HepG2 (cell line): ENCODE data around the gene RFTN1. TPM values are rescaled to one million over a fixed set of nuclear protein-coding genes. Genes with fewer than 3 reads are reported as not detected.

Experiments
- ATAC-seq: fragments of 200-7000 bp; cut with Tn5 transposase; 3 replicates; pipeline ENCODE4 v1.9.1; 2020; ENCODE audit warnings: mild to moderate bottlenecking, moderate library complexity
- BruUV-seq: library from RNA; stranded (reverse); fragments of 400-500 nt; replicated peaks from 2 replicates; lab custom pipeline; 2021; lab: Mats Ljungman, UMichigan
- CTCF ChIA-PET: fragments of 300-600 bp; formaldehyde crosslinking; extraction: SDS; loops from one replicate; lab custom pipeline; 2021; ENCODE audit warnings: low total read pairs, inconsistent platforms, low intra/inter-chr PET ratio; lab: Yijun Ruan, JAX
- POLR2A ChIA-PET: fragments of 350-600 bp; sonication (Branson Sonifier 250); formaldehyde crosslinking; loops from one replicate; lab custom pipeline; 2020; ENCODE audit warnings: antibody characterized with exemption, inconsistent platforms; lab: Yijun Ruan, JAX
- DNase-seq: peaks from one replicate; pipeline ENCODE4 v3.0.0-alpha.2; 2015; ENCODE audit warnings: low spot score
- FAIRE-seq: peaks from 3 replicates; lab custom pipeline; 2011; peaks lifted over from hg19 to GRCh38; lab: Jason Lieb, UNC
- H2AFZ ChIP-seq: one replicate; pipeline ENCODE4 v1.6.1; 2011; ENCODE audit warnings: low read length, inconsistent platforms
- H3K27ac ChIP-seq: fragments of 300-600 bp; 3 replicates; pipeline ENCODE4 v1.8.0; 2011; ENCODE audit warnings: mixed run types, mild to moderate bottlenecking, mixed read lengths, low read length, inconsistent platforms; ENCODE audit not compliant: insufficient read depth; ENCODE audit errors: extremely low read length
- H3K27me3 ChIP-seq, 2 experiments: fragments of 200-600 bp in 1 of 2; 2 replicates in 1 of 2; 3 replicates in 1 of 2; pipeline versions ENCODE4 v1.6.0 to v1.8.0; 2011; ENCODE audit warnings: low read length in 2 of 2, mild to moderate bottlenecking in 2 of 2, moderate library complexity in 2 of 2, inconsistent platforms in 1 of 2; ENCODE audit not compliant: insufficient read depth in 2 of 2, control insufficient read depth in 1 of 2
- H3K36me3 ChIP-seq, 2 experiments: fragments of 200-600 bp in 1 of 2; replicated peaks in 1 of 2; 2 replicates in 1 of 2; 3 replicates in 1 of 2; pipeline versions ENCODE4 v1.5.1 to v1.8.0; 2011; ENCODE audit warnings: low read length in 2 of 2, inconsistent platforms in 1 of 2; ENCODE audit not compliant: insufficient read depth in 2 of 2, control insufficient read depth in 1 of 2
- H3K4me1 ChIP-seq: 2 replicates; pipeline ENCODE4 v1.5.1; 2012; ENCODE audit warnings: low read length, inconsistent platforms; ENCODE audit not compliant: insufficient read depth
- H3K4me2 ChIP-seq: 2 replicates; pipeline ENCODE4 v1.6.0; 2011; ENCODE audit warnings: low read depth, low read length, inconsistent platforms
- H3K4me3 ChIP-seq, 3 experiments: fragments of 200-600 bp in 1 of 3; sonication (generic), shearing (Covaris generic) in 1 of 3; replicated peaks in 1 of 3; 2 replicates each; pipeline ENCODE4 v1.5.1; 2011 to 2016; ENCODE audit warnings: low read length in 3 of 3, inconsistent platforms in 2 of 3, low read depth in 2 of 3, mild to moderate bottlenecking in 2 of 3, control low read depth in 1 of 3, mixed read lengths in 1 of 3; ENCODE audit not compliant: insufficient read depth in 1 of 3
- H3K79me2 ChIP-seq: one replicate; pipeline ENCODE4 v1.6.1; 2011; ENCODE audit warnings: low read length, inconsistent platforms; ENCODE audit not compliant: insufficient read depth
- H3K9ac ChIP-seq: 2 replicates; pipeline ENCODE4 v1.6.0; 2011; ENCODE audit warnings: mild to moderate bottlenecking, low read depth, low read length, inconsistent platforms; ENCODE audit not compliant: insufficient read depth
- H3K9me3 ChIP-seq: 2 replicates; pipeline ENCODE4 v1.5.1; 2012; ENCODE audit warnings: mild to moderate bottlenecking, low read length
- H4K20me1 ChIP-seq: 2 replicates; pipeline ENCODE4 v1.6.0; 2011; ENCODE audit warnings: inconsistent platforms, mild to moderate bottlenecking, low read length, moderate library complexity; ENCODE audit not compliant: insufficient read depth
- AGO1 ChIP-seq: fragments of 200-400 bp; formaldehyde crosslinking; IDR thresholded peaks from 2 replicates; pipeline ENCODE4 v1.6.1; 2017; ENCODE audit warnings: mild to moderate bottlenecking, low read depth, low read length, moderate library complexity; ENCODE audit not compliant: poor library complexity, severe bottlenecking
- ELF1 ChIP-seq: sonication (generic); formaldehyde crosslinking; IDR thresholded peaks from 2 replicates; pipeline ENCODE4 v1.4.0; 2020; ENCODE audit warnings: missing genetic modification reagents
- HDAC2 ChIP-seq: sonication (generic); formaldehyde crosslinking; IDR thresholded peaks from 2 replicates; pipeline ENCODE4 v1.4.0; 2020; ENCODE audit warnings: missing genetic modification reagents
- HOXA7 ChIP-seq: sonication (generic); formaldehyde crosslinking; IDR thresholded peaks from 2 replicates; pipeline ENCODE4 v1.8.1; 2022; ENCODE audit warnings: mild to moderate bottlenecking, missing genetic modification reagents, moderate library complexity
- MTA3 ChIP-seq: sonication (generic); formaldehyde crosslinking; IDR thresholded peaks from 2 replicates; pipeline ENCODE4 v1.4.0; 2020; ENCODE audit warnings: missing genetic modification reagents
- NONO ChIP-seq, 2 experiments: fragments of 450-650 bp in 1 of 2; sonication (generic) in 1 of 2; formaldehyde crosslinking in 1 of 2; IDR thresholded peaks in 1 of 2; conservative IDR thresholded peaks in 1 of 2; 2 replicates each; pipeline versions ENCODE4 v1.6.1 to v1.8.0; 2017 to 2022; ENCODE audit warnings: mild to moderate bottlenecking in 1 of 2, missing genetic modification reagents in 1 of 2, moderate library complexity in 1 of 2
- PHF8 ChIP-seq: sonication (generic); formaldehyde crosslinking; IDR thresholded peaks from 2 replicates; pipeline ENCODE4 v1.5.0; 2020; ENCODE audit warnings: missing genetic modification reagents
- SIN3B ChIP-seq: fragments of 150-350 bp; IDR thresholded peaks from 2 replicates; pipeline ENCODE4 v1.6.1; 2014; ENCODE audit warnings: low read length
- STAT5B ChIP-seq: sonication (generic); formaldehyde crosslinking; IDR thresholded peaks from 2 replicates; pipeline ENCODE4 v1.4.0; 2020; ENCODE audit warnings: missing genetic modification reagents
- ZBTB7A ChIP-seq: sonication (generic); formaldehyde crosslinking; IDR thresholded peaks from 2 replicates; pipeline ENCODE4 v1.8.0; 2022; ENCODE audit warnings: mild to moderate bottlenecking, missing genetic modification reagents
- ZNF12 ChIP-seq: sonication (generic); formaldehyde crosslinking; IDR thresholded peaks from 2 replicates; pipeline ENCODE4 v1.5.0; 2020; ENCODE audit warnings: missing genetic modification reagents
- ZNF280B ChIP-seq: sonication (generic); formaldehyde crosslinking; IDR thresholded peaks from 2 replicates; pipeline ENCODE4 v1.5.0; 2020; ENCODE audit warnings: missing genetic modification reagents, mild to moderate bottlenecking, borderline replicate concordance
- ZNF746 ChIP-seq: sonication (generic); formaldehyde crosslinking; IDR thresholded peaks from 2 replicates; pipeline ENCODE4 v1.8.0; 2022; ENCODE audit warnings: mild to moderate bottlenecking, missing genetic modification reagents
- WGBS: methylation state at CpG from one replicate; pipeline ENCODE4 v1.1.6; 2017; ENCODE audit warnings: low lambda C conversion rate; 5-methylcytosine and 5-hydroxymethylcytosine counted together
- in situ Hi-C: cut with HindIII; loops from 2 replicates; pipeline ENCODE4 v1.10.0; 2017; ENCODE audit warnings: low pct_unique_long_range_greater_than_20kb; ENCODE audit not compliant: extremely low pct_ligation_motif_present
- intact Hi-C: fragments of 100-400 bp; cut with micrococcal nuclease; formaldehyde crosslinking; loops from one replicate; pipeline ENCODE4 v1.10.0; 2022; ENCODE audit not compliant: unreplicated experiment
- polyA plus RNA-seq, 8 experiments: library from polyadenylated mRNA; depleted of rRNA in 3 of 8; stranded (reverse) in 7 of 8; unstranded in 1 of 8; fragments of >200 nt; fragmentation: Illumina TruSeq in 4 of 8; extraction: Trizol in 4 of 8; gene quantifications; 2 replicates each; pipeline versions ENCODE4 v1.2.1 to v1.2.3, GENCODE V29; 2011 to 2016; ENCODE audit warnings: low read depth in 4 of 8, missing spikeins in 1 of 8, mixed read lengths in 1 of 8; ENCODE audit not compliant: insufficient read depth in 1 of 8
- total RNA-seq, 5 experiments: library from RNA; depleted of rRNA; stranded (reverse); fragments of >200 nt; fragmentation: Illumina TruSeq; extraction: Trizol; gene quantifications; 2 replicates each; pipeline ENCODE4 v1.2.3, GENCODE V29; 2016; ENCODE audit warnings: low read depth in 1 of 5
- TF ChIP-seq, protein P1 (sequence below): sonication (generic); formaldehyde crosslinking; IDR thresholded peaks from 2 replicates; pipeline ENCODE4 v1.5.1; 2020; ENCODE audit warnings: missing genetic modification reagents, mild to moderate bottlenecking, borderline replicate concordance

Gene RFTN1
- total and polyA plus RNA-seq, 2 of the 13 experiments (the other 11 are each of a cell fraction or from before 2014, with no cell fraction given), result not detected

DNA sequence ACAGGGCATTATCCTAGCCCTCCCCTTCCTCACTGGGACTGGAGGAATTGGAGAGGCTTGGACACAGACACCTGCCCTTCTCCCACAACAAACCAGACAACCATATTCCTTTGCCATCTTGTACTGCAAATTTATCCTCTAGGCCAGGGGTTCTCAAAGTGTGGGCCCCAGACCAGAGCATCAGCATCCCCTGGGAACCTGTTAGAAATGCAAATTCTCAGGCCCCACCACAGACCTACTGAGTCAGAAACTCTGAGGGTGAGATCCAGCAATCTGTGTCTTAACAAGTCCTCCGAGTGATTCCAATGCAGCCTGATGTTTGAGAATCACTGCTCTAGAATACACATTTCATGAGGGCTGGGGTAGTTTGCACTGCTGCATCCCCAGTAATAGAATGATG is 133.1 kb downstream of the RFTN1 start:
- DNase-seq (no peak), FAIRE-seq (no peak), ATAC-seq (no peak)
- no peaks in the 10 kb centered on the region for H3K79me2 ChIP-seq
- H3K4me3 ChIP-seq, result no peak overlapping the region
- H3K36me3 ChIP-seq, result no peaks in the 10 kb centered on the region
- H3K9ac ChIP-seq, result no peak overlapping the region
- 100% methylated on average over 1 of the region's 1 CpG for WGBS
- no peaks in the 10 kb centered on the region for H3K27me3 ChIP-seq
- no peak overlapping the region for H3K27ac ChIP-seq
- POLR2A ChIA-PET, result no interaction called here
- TF ChIP-seq ZNF12, result no peak
- no peak for TF ChIP-seq NONO (IDR thresholded peaks at IDR 0.05)
- no peak for TF ChIP-seq NONO (CRISPR knock-in tag; conservative IDR thresholded peaks at IDR 0.05)
- no peak for TF ChIP-seq MTA3 (CRISPR knock-in tag)
- no peak for TF ChIP-seq ZNF280B
- TF ChIP-seq ELF1 (CRISPR knock-in tag), result no peak
- no peaks in the 10 kb centered on the region for H3K9me3 ChIP-seq
- in situ Hi-C loops, result no loop called here
- H3K4me1 ChIP-seq, result no peaks in the 10 kb centered on the region
- BruUV-seq, result no TSS peak
- CTCF ChIA-PET, result no interaction called here
- no peaks in the 10 kb centered on the region for H4K20me1 ChIP-seq
- no peak overlapping the region for H2AFZ ChIP-seq
- no peak overlapping the region for H3K4me2 ChIP-seq
- intact Hi-C loops, result no loop called here

GRCh38 chr3:16379838-16380237 is 133.7 kb downstream of the RFTN1 start:
- WGBS, result 49% methylated on average over 2 of the region's 2 CpGs
- ChIA-PET POLR2A (no interaction called here), CTCF (no interaction called here)
- Histone ChIP-seq H3K36me3 (no peaks in the 10 kb centered on the region), H3K27me3 (no peaks in the 10 kb centered on the region), H2AFZ (no peak overlapping the region), H3K9me3 (no peaks in the 10 kb centered on the region), H3K4me1 (no peaks in the 10 kb centered on the region), H3K27ac (no peak overlapping the region), H4K20me1 (no peaks in the 10 kb centered on the region), H3K4me2 (no peak overlapping the region), H3K9ac (no peak overlapping the region), H3K4me3 (no peak overlapping the region), H3K79me2 (no peaks in the 10 kb centered on the region)
- in situ Hi-C loops (no loop called here), intact Hi-C loops (no loop called here)
- no TSS peak for BruUV-seq
- DNase-seq, result no peak
- no peak for FAIRE-seq
- no peak for ATAC-seq
- TF ChIP-seq, protein P1, sequence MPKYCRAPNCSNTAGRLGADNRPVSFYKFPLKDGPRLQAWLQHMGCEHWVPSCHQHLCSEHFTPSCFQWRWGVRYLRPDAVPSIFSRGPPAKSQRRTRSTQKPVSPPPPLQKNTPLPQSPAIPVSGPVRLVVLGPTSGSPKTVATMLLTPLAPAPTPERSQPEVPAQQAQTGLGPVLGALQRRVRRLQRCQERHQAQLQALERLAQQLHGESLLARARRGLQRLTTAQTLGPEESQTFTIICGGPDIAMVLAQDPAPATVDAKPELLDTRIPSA (CRISPR knock-in tag), result no peak
- TF ChIP-seq AGO1 (no peak), ZNF746 (CRISPR knock-in tag) (no peak), STAT5B (CRISPR knock-in tag) (no peak), HDAC2 (CRISPR knock-in tag) (no peak), ZBTB7A (CRISPR knock-in tag) (no peak), HOXA7 (no peak), PHF8 (CRISPR knock-in tag) (no peak), SIN3B (no peak)
